MM.1S (cell line): ENCODE data around the gene SH3PXD2A.

ENCODE experiments used
- DNase-seq: peaks from one replicate; pipeline ENCODE4 v3.0.0-alpha.2; 2015
- H2AFZ ChIP-seq: fragments of 300-600 bp; sonication (generic); 2 replicates; pipeline ENCODE4 v1.6.0; 2016; ENCODE audit warnings: antibody characterized with exemption, low read length
- H3F3A ChIP-seq: fragments of 300-600 bp; sonication (generic); 2 replicates; pipeline ENCODE4 v1.6.1; 2016; ENCODE audit warnings: mild to moderate bottlenecking, antibody characterized with exemption, low read length, moderate library complexity, mixed read lengths; ENCODE audit not compliant: insufficient read depth
- H3K27ac ChIP-seq: fragments of 300-600 bp; sonication (generic); 2 replicates; pipeline ENCODE4 v1.5.1; 2016; ENCODE audit warnings: mild to moderate bottlenecking, low read length
- H3K27me3 ChIP-seq: fragments of 300-600 bp; sonication (generic); replicated peaks from 2 replicates; pipeline ENCODE4 v1.6.0; 2016; ENCODE audit warnings: low read length; ENCODE audit not compliant: insufficient read depth
- H3K36me3 ChIP-seq: fragments of 300-600 bp; sonication (generic); replicated peaks from 2 replicates; pipeline ENCODE4 v1.6.1; 2016; ENCODE audit warnings: mild to moderate bottlenecking, low read length, mixed read lengths; ENCODE audit not compliant: insufficient read depth
- H3K4me1 ChIP-seq: fragments of 300-600 bp; sonication (generic); 2 replicates; pipeline ENCODE4 v1.6.1; 2016; ENCODE audit warnings: low read length, mixed read lengths
- H3K4me2 ChIP-seq: fragments of 300-600 bp; sonication (generic); 2 replicates; pipeline ENCODE4 v1.6.0; 2016; ENCODE audit warnings: low read depth, low read length
- H3K4me3 ChIP-seq: fragments of 300-600 bp; sonication (generic); 2 replicates; pipeline ENCODE4 v1.5.1; 2016; ENCODE audit warnings: low read length, mixed read lengths
- H3K79me2 ChIP-seq: fragments of 300-600 bp; sonication (generic); 2 replicates; pipeline ENCODE4 v1.6.1; 2016; ENCODE audit warnings: mixed run types, low read length, mixed read lengths
- H3K9ac ChIP-seq: fragments of 300-600 bp; sonication (generic); 2 replicates; pipeline ENCODE4 v1.6.1; 2016; ENCODE audit warnings: low read length, mixed read lengths
- H3K9me2 ChIP-seq: fragments of 300-600 bp; sonication (generic); replicated peaks from 2 replicates; pipeline ENCODE4 v1.6.1; 2016; ENCODE audit warnings: mild to moderate bottlenecking, low read length, mixed read lengths; ENCODE audit not compliant: insufficient read depth
- H3K9me3 ChIP-seq: fragments of 300-600 bp; sonication (generic); replicated peaks from 2 replicates; pipeline ENCODE4 v1.6.1; 2016; ENCODE audit warnings: mild to moderate bottlenecking, low read length, mixed read lengths; ENCODE audit not compliant: insufficient read depth
- H4K20me1 ChIP-seq: fragments of 300-600 bp; sonication (generic); 2 replicates; pipeline ENCODE4 v1.6.1; 2016; ENCODE audit warnings: mild to moderate bottlenecking, low read length, moderate library complexity, mixed read lengths; ENCODE audit not compliant: insufficient read depth
- EZH2 ChIP-seq: fragments of 300-600 bp; sonication (generic); optimal IDR thresholded peaks from 2 replicates; pipeline ENCODE3; 2017; ENCODE audit warnings: low read depth, mild to moderate bottlenecking, antibody characterized with exemption, low read length, mixed read lengths
- EZH2phosphoT487 ChIP-seq: fragments of 300-600 bp; sonication (generic); IDR thresholded peaks from 2 replicates; pipeline ENCODE4 v1.6.1; 2018; ENCODE audit warnings: antibody characterized with exemption, low read length
- TF ChIP-seq, protein P1 (sequence below): fragments of 300-600 bp; sonication (generic); IDR thresholded peaks from 2 replicates; pipeline ENCODE4 v1.5.1; 2016; ENCODE audit warnings: antibody characterized with exemption, low read length, mixed read lengths

SH3PXD2A gene

DNA sequence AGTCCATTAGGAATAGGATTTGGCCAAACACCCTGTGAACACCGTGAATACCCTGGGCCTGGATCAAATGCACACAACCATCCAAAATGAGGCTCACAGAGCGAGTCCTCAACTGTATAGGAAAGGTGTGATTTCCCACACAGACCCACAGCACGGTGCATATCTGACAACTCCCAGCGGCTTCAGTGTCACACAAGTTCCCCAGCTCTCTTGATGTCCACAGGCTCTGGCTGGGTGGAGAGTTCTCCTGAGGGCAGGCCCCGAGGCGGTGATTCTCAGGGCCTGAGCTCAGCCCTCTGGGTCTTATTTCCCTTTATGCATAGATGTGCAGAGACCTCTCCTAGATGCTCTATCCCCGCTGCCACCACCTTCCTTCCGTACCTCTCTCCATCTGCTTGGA lies 64.1 kb downstream of the SH3PXD2A start:
- DNase-seq: no peak
- H4K20me1 ChIP-seq: no peaks in the 10 kb centered on the region
- no peaks in the 10 kb centered on the region for H3F3A ChIP-seq
- H3K4me2 ChIP-seq: no peak overlapping the region
- H3K9me2 ChIP-seq: no peaks in the 10 kb centered on the region
- TF ChIP-seq EZH2phosphoT487: no peak
- no peak for TF ChIP-seq EZH2
- TF ChIP-seq, protein P1, sequence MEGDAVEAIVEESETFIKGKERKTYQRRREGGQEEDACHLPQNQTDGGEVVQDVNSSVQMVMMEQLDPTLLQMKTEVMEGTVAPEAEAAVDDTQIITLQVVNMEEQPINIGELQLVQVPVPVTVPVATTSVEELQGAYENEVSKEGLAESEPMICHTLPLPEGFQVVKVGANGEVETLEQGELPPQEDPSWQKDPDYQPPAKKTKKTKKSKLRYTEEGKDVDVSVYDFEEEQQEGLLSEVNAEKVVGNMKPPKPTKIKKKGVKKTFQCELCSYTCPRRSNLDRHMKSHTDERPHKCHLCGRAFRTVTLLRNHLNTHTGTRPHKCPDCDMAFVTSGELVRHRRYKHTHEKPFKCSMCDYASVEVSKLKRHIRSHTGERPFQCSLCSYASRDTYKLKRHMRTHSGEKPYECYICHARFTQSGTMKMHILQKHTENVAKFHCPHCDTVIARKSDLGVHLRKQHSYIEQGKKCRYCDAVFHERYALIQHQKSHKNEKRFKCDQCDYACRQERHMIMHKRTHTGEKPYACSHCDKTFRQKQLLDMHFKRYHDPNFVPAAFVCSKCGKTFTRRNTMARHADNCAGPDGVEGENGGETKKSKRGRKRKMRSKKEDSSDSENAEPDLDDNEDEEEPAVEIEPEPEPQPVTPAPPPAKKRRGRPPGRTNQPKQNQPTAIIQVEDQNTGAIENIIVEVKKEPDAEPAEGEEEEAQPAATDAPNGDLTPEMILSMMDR: no peak
- no peaks in the 10 kb centered on the region for H3K4me1 ChIP-seq
- no peaks in the 10 kb centered on the region for H3K9me3 ChIP-seq
- no peak overlapping the region for H3K4me3 ChIP-seq
- no peak overlapping the region for H2AFZ ChIP-seq
- H3K9ac ChIP-seq: no peak overlapping the region
- H3K27ac ChIP-seq: no peak overlapping the region
- no peaks in the 10 kb centered on the region for H3K27me3 ChIP-seq
- no peaks in the 10 kb centered on the region for H3K36me3 ChIP-seq
- no peaks in the 10 kb centered on the region for H3K79me2 ChIP-seq

DNA sequence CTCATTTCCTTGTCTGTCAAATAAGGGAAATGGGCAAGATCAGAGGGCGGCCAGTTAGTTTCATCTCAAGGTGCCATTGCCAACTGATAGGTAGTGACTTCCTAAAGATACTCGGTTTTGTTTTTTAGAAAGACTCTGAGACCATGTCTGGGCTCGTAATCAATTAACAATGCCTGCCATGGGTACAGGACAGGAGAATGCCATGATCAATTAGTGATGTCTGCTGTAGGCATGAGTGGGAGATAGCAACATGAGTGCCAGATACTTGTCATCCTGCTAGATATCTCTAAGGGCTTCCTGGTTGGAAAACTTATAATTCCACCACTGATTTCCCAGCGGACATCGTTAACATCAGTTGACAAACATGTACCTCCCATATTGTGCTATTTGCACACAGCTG lies 64.8 kb downstream of the SH3PXD2A start:
- no peaks in the 10 kb centered on the region for H4K20me1 ChIP-seq
- H3K9me2 ChIP-seq: no peaks in the 10 kb centered on the region
- H2AFZ ChIP-seq: no peak overlapping the region
- H3K36me3 ChIP-seq: no peaks in the 10 kb centered on the region
- H3K27me3 ChIP-seq: no peaks in the 10 kb centered on the region
- no peaks in the 10 kb centered on the region for H3K9me3 ChIP-seq
- no peak for TF ChIP-seq EZH2phosphoT487
- TF ChIP-seq, protein P1: no peak
- no peak for TF ChIP-seq EZH2
- no peak for DNase-seq
- no peaks in the 10 kb centered on the region for H3F3A ChIP-seq
- H3K27ac ChIP-seq: no peak overlapping the region
- no peaks in the 10 kb centered on the region for H3K79me2 ChIP-seq
- H3K4me2 ChIP-seq: no peak overlapping the region
- H3K9ac ChIP-seq: no peak overlapping the region
- H3K4me1 ChIP-seq: no peaks in the 10 kb centered on the region
- H3K4me3 ChIP-seq: no peak overlapping the region

DNA sequence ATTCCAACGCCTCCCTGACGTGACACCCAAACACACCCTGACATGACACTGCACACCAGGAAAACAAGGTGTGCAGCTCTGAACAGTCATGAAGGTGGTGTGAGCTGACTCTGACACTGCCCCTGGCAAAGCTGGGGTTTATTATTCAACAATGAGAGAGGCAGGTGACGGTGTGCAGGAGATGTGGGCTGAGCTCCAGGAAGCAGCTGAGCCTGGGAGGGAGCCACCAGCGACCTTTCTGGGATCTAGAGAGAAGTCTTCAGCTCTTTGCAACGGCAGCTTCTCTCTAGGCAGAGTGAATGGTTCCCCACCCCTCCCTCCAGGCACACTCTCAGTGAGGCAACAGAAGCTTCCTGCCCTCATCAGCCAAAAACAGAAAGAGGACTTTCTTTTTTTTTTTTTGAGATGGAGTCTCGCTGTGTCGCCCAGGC lies 65.6 kb downstream of the SH3PXD2A start:
- Histone ChIP-seq H2AFZ (no peak overlapping the region), H3K4me1 (peaks cover 5% of the 10 kb centered on the region; the same call in 1 of the 2 replicates), H3K79me2 (no peaks in the 10 kb centered on the region), H3K36me3 (no peaks in the 10 kb centered on the region), H3K9ac (no peak overlapping the region), H3K4me3 (no peak overlapping the region), H3F3A (no peaks in the 10 kb centered on the region), H3K27ac (no peak overlapping the region), H3K9me2 (no peaks in the 10 kb centered on the region), H4K20me1 (no peaks in the 10 kb centered on the region), H3K4me2 (no peak overlapping the region), H3K9me3 (no peaks in the 10 kb centered on the region), H3K27me3 (no peaks in the 10 kb centered on the region)
- no peak for TF ChIP-seq EZH2
- no peak for TF ChIP-seq EZH2phosphoT487
- TF ChIP-seq, protein P1: no peak
- no peak for DNase-seq
